ENCODE measurements around the gene CHD2.

GRCh38 chr15:93073465-93073952 lies 173.4 kb downstream of the CHD2 start:
- TF ChIP-seq CTCF (conservative IDR thresholded peaks at IDR 0.05) (no peak), EZH2 (IDR thresholded peaks at IDR 0.05; ENCODE audit: low read depth) (no peak)
